ENCODE measurements around the gene GALNT11. TPM values are rescaled to one million over a fixed set of nuclear protein-coding genes. Genes with fewer than 3 reads are reported as not detected.
A peak's percentile ranks its signal among the peaks of the same experiment; 100 is the strongest.

GALNT11 gene
- total and polyA plus RNA-seq, 7 donors, result 8.8 to 48.2 (median 35.7) TPM

DNA sequence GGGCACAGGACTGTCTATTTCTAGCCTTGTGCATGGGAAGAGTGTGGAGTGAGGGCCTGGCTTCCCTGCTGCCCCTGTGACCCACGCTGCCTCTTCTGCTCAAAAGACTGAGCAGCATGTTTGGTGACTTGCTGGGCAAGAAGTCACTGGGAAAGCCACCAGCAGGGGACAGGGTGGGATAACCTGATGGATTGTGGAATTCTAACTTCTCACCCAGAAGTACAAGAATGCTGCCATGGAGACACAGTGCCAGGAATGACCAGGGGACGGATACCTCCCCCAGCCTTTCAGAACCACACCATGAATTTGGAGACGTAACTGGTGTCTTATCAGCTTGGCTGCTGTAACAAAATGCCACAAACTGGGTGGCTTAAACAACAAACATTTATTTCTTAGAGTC is 40.9 kb upstream of the GALNT11 start:
- no peaks in the 10 kb centered on the region for H3K36me3 ChIP-seq
- no peaks in the 10 kb centered on the region for H3K9me3 ChIP-seq
- 85 to 86% methylated on average over 3 of the region's 3 CpGs for WGBS, 2 donors
- intact Hi-C loops (cut with DNase I), result no loop called here
- no peak overlapping the region for H3K27ac ChIP-seq
- H3K4me3 ChIP-seq, result no peak overlapping the region
- no peaks in the 10 kb centered on the region for H3K27me3 ChIP-seq
- no peak for DNase-seq
- H3K4me1 ChIP-seq, result no peaks in the 10 kb centered on the region
- no peak for TF ChIP-seq POLR2A (IDR thresholded peaks at IDR 0.05)
- no peak for TF ChIP-seq POLR2AphosphoS5 (IDR thresholded peaks at IDR 0.05)
- TF ChIP-seq EP300 (IDR thresholded peaks at IDR 0.05), result no peak
- TF ChIP-seq, protein P1, sequence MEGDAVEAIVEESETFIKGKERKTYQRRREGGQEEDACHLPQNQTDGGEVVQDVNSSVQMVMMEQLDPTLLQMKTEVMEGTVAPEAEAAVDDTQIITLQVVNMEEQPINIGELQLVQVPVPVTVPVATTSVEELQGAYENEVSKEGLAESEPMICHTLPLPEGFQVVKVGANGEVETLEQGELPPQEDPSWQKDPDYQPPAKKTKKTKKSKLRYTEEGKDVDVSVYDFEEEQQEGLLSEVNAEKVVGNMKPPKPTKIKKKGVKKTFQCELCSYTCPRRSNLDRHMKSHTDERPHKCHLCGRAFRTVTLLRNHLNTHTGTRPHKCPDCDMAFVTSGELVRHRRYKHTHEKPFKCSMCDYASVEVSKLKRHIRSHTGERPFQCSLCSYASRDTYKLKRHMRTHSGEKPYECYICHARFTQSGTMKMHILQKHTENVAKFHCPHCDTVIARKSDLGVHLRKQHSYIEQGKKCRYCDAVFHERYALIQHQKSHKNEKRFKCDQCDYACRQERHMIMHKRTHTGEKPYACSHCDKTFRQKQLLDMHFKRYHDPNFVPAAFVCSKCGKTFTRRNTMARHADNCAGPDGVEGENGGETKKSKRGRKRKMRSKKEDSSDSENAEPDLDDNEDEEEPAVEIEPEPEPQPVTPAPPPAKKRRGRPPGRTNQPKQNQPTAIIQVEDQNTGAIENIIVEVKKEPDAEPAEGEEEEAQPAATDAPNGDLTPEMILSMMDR (IDR thresholded peaks at IDR 0.05), result no peak

DNA sequence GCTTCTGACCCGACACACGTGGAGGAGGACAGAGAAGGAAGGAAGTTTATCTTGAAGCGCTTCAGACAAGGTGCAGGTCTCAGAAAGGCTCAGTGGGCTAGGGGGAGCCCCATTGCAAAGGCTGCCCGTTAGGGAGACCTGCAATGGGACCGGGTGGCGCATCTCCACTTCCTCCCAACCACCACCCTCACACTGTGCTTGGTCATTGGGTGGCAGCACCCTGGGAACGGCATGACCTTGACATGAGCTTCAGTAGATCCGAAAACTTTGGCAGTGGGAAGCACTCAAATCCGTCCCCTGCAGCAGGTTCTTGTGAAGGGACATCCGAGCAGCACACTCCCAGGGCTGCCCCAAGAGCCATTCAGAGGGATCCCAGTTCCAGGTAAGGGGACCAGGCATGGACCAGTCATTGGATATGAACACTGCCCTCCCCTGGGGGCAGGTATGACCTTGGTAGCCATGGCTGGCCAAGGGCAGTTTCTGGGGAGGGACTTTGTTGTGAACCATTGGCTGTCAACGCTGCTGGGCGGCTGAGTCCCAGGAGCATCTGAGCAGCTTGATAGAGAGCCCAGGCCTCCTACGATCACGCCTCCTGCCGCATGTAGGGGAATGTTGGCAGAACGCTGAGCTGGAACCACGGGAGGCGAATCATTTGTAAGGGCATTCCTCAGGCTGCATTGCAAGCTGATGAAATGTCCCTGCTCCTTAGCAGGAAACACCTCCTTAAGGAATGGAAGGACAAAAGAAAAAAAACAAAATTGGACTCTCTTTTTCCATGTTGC is 37.5 kb upstream of the GALNT11 start:
- TF ChIP-seq, protein P1 (IDR thresholded peaks at IDR 0.05), result no peak
- TF ChIP-seq POLR2A (IDR thresholded peaks at IDR 0.05) (no peak), POLR2AphosphoS5 (IDR thresholded peaks at IDR 0.05) (no peak), EP300 (IDR thresholded peaks at IDR 0.05) (no peak)
- no peak overlapping the region for H3K4me3 ChIP-seq
- DNase-seq, result no peak
- H3K4me1 ChIP-seq, result peaks cover 0 to 6% (median 0%) of the 10 kb centered on the region in 4 donors
- no peaks in the 10 kb centered on the region for H3K9me3 ChIP-seq
- intact Hi-C loops (cut with DNase I), result no loop called here
- WGBS, 2 donors, result 80 to 83% methylated on average over 18 of the region's 18 CpGs
- H3K27ac ChIP-seq, result no peak overlapping the region
- H3K36me3 ChIP-seq, result no peaks in the 10 kb centered on the region
- peaks cover 0 to 5% (median 0%) of the 10 kb centered on the region in 3 donors for H3K27me3 ChIP-seq

DNA sequence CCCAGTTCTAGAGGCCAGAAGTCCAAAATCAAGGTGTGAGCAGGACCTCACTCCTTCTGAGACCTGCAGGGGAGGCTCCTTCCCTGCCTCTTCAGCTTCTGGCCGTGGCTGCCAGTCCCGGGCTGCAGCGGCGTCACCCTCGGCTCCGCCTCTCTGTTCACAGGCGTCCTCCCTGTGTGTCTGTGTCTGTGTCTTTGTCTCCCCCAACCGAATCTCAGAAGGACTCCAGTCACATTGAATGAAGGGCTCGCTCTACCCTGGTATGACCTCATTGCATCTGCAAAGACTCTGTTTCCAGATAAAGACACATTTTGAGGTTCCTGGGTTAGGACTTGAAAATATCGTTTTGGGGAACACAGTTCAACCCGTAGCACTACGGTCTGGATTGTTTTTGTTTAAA is 33.1 kb upstream of the GALNT11 start:
- Histone ChIP-seq H3K9me3 (no peaks in the 10 kb centered on the region), H3K27me3 (peaks cover 0 to 8% (median 0%) of the 10 kb centered on the region in 3 donors), H3K36me3 (no peaks in the 10 kb centered on the region), H3K4me3 (no peak overlapping the region), H3K27ac (no peak overlapping the region), H3K4me1 (peaks cover 0 to 6% (median 0%) of the 10 kb centered on the region in 4 donors)
- TF ChIP-seq, protein P1 (IDR thresholded peaks at IDR 0.05), result no peak
- TF ChIP-seq POLR2AphosphoS5 (IDR thresholded peaks at IDR 0.05), result no peak
- no peak for TF ChIP-seq POLR2A (IDR thresholded peaks at IDR 0.05)
- no peak for TF ChIP-seq EP300 (IDR thresholded peaks at IDR 0.05)
- 5 to 14% methylated on average over 12 of the region's 12 CpGs for WGBS, 2 donors
- DNase-seq, result peak; percentile 70
- intact Hi-C loops (cut with DNase I), result no loop called here

DNA sequence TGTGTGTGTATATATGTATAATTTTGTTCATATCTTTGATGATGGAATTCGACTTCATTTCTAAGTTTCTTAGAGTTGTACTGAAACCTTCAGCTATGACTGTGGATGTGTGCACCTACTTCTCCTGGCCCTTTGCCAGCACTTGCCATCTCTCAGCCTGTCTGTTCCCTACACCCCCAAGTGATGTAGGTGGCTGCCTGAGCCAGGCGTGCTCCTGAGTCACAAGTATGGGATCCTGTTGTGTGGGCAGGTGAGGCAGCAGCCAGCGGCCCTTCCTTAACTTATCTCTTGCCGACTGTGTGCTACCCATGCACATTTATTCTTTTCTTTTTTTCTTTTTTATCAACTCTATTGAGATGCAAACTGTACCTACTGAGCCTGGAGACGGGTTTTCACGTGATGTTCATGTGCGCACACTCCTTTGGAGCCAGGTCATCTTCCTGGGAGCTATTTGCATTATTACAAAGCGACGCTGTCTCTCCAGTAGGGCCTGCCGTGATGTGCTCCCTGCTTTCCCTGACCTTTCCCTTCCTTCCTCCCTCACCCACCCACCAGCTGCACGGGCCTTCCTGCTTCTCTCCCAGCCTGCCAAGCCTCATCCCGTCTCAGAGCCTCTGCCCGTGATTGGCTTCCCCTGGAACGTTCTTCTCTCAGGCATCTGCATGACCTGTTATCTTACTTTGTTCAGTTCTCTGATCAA is 31.3 kb upstream of the GALNT11 start:
- TF ChIP-seq POLR2AphosphoS5 (IDR thresholded peaks at IDR 0.05) (no peak), EP300 (IDR thresholded peaks at IDR 0.05) (no peak), POLR2A (IDR thresholded peaks at IDR 0.05) (no peak)
- TF ChIP-seq, protein P1 (IDR thresholded peaks at IDR 0.05), result no peak
- intact Hi-C loops (cut with DNase I), result no loop called here
- H3K4me1 ChIP-seq, result peaks cover 0 to 6% (median 0%) of the 10 kb centered on the region in 4 donors

More for the DNA sequence above, 31.3 kb upstream of the GALNT11 start:
- no peaks in the 10 kb centered on the region for H3K36me3 ChIP-seq
- H3K27ac ChIP-seq, result no peak overlapping the region
- H3K27me3 ChIP-seq, result peaks cover 0 to 8% (median 0%) of the 10 kb centered on the region in 3 donors
- DNase-seq, result no peak
- no peaks in the 10 kb centered on the region for H3K9me3 ChIP-seq
- no peak overlapping the region for H3K4me3 ChIP-seq
- 55 to 69% methylated on average over 14 of the region's 14 CpGs for WGBS, 2 donors

Measured in sigmoid colon (tissue), 7 donors.